Left renal pelvis (tissue), 4 donors: Measurements from ENCODE around the gene PPP1R36. TPM values are rescaled to one million over a fixed set of nuclear protein-coding genes. Genes with fewer than 3 reads are reported as not detected.
"Not testable (repeated sequence)": the region's sequence is repeated elsewhere in the genome, so short reads cannot be mapped to it uniquely, and the experiment has no call there.

ENCODE experiments used
- DNase-seq, 4 donors: peaks; one replicate each; pipeline ENCODE4 v3.0.0-alpha.2; 2013; ENCODE audit warnings: low read depth in 4 of 4, low spot score in 3 of 4
- polyA plus RNA-seq, 4 donors: library from polyadenylated mRNA; unstranded; fragments of 120-200 nt; gene quantifications; one replicate each; pipeline ENCODE4 v1.2.1, GENCODE V29; 2013; ENCODE audit not compliant: insufficient read length in 4 of 4

The PPP1R36 gene
- polyA plus RNA-seq, 4 donors, result 0.61 to 1.2 (median 1.1) TPM

DNA sequence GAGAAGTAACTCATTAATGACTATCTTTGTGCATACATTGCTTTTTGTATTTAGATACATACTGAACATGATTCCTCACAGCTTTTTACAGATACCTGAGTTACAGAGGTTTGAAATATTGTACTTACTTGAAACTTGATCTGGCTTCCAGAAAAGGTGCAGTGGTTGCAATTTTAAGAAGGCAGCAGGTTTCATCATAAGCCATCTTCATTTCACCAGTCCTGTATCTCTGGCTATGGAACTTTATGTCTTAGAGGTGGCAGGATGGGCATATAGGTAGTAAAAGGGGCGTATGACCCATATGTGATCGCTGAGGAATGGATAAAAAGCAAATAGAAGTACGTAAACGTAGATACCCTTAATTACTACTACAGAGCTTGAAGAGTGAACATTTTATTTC lies 31.5 kb upstream of the PPP1R36 start:
- DNase-seq, result no peak

DNA sequence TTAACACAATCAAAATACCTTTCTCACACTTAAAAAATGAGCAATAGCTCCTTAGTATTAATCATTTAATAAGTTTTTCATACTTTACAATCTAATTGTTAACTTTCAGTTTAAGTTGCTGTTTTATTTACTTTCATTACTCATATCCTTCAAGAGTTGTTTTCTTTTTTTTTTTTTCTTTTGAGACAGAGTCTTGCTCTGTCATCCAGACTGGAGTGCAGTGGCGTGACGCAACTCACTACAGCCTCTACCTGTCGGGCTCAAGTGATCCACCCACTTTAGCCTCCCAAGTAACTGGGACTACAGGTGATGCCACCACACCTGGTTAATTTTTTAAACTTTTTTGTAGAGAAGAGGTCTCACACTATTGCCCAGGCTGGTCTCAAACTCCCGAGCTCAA lies 29.1 kb upstream of the PPP1R36 start:
- DNase-seq, result no peak

DNA sequence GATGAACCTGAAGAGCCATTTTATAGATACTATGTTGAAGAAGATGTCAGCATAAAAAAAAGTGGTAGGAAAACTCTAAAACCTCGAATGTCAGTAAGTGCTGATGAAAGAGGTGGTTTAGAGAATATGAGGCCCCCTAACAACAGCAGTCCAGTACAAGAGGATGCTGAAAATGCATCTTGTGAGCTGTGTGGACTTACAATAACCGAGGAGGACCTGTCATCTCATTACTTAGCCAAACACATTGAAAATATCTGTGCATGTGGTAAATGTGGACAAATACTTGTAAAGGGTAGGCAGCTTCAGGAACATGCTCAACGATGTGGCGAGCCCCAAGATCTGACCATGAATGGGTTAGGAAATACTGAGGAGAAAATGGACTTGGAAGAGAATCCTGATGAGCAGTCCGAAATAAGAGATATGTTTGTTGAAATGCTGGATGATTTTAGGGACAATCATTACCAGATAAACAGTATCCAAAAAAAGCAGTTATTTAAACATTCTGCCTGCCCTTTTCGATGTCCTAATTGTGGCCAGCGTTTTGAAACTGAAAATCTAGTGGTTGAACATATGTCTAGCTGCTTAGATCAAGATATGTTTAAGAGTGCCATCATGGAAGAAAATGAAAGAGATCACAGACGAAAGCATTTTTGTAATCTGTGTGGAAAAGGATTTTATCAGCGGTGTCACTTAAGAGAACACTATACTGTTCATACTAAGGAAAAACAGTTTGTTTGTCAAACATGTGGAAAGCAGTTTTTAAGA lies 27.0 kb upstream of the PPP1R36 start:
- DNase-seq, result no peak

DNA sequence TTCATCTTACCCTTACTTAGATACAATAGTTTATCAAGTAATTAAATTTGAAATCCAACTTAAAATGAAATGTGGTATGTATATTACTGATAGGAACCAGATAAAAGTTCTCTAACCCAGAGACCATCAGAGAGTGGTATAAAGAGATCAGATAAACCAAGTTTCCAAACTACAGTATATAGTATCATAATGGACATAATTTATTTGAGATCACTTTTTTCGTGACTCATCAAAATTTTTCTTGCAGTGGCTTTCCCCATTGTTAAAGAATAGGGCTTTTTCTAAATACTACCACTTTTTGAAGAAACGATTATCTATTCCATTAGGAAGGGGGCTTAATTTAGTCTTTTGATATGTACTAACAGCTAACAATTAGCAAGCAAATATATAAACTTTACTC lies 24.4 kb upstream of the PPP1R36 start:
- DNase-seq, result no peak

DNA sequence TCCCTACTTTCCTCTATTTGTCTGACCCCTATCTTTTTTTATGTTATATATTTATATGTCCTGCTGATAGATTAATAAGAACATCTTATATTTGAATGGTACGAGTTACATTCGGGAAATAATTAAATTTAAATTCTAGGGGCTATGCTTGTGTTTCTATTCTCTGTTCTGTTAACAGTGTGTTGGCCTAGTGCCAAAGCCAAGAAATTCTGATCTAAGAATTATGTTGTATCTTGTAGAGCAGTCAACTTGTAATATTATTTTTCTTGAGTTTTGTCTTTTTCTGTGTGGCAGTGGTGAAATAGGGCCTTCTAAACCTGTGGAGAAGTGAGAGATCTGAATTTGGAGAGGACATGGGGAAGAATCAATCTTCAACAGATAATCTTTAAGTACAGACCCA lies 18.2 kb upstream of the PPP1R36 start:
- DNase-seq, result no peak

DNA sequence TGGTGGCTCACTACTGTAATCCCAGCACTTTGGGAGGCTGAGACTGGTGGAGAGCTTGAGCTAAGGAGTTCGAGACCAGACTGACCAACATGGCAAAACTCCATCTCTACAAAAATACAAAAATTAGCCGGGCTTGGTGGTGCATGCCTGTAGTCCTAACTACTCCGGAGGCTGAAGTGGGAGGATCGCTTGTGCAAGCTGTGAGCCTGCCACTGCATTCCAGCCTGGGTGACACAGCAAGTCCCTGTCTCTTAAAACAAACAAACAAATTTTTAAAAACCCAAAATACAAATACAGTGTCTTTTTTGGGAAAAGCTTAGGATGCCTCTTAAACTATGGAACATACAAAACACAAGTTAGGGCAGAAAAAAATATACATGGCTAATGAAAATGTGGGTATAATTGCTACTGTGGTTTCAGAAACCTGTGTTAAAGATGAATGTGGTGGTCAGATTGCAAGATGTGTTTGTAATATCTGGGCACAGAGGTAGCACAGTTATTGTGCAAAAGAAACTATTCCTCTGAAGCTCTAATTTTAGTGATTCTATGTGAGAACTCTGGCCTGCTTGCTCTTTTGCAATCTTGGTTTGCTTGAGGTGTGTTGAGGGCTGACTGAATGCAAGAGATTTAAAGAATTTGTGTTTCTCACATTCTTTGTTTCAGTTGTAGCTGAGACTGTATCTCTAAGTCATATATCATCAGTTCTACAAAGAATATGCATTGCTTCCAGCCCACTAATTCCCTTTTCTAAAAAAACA lies 13.1 kb upstream of the PPP1R36 start:
- no peak for DNase-seq

DNA sequence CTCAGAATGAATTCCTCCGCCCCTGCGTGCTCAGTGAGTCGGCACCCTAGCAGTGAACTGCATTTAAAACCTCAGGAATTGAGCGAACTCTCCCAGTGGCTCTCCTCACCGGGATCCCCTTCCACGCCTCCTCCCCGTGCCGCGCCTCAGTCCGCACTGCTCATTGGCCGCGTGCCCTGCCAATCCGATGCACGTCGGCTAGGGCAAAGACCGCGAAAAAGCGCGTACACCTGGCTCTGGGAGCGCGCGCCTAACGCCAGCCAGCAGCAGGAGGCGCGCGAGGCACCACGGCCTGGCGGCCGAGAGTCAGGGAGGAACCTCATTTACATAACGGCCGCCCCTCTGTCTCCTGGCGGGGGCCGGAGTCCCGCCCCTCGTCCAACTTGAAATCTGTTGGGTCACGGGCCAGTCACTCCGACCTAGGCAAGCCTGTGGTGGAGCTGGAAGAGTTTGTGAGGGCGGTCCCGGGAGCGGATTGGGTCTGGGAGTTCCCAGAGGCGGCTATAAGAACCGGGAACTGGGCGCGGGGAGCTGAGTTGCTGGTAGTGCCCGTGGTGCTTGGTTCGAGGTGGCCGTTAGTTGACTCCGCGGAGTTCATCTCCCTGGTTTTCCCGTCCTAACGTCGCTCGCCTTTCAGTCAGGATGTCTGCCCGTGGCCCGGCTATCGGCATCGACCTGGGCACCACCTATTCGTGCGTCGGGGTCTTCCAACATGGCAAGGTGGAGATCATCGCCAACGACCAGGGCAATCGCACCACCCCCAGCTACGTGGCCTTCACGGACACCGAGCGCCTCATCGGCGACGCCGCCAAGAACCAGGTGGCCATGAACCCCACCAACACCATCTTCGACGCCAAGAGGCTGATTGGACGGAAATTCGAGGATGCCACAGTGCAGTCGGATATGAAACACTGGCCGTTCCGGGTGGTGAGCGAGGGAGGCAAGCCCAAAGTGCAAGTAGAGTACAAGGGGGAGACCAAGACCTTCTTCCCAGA lies 9.3 kb upstream of the PPP1R36 start, which contains the start of gene HSPA2:
Gene HSPA2 (plus strand): TSS at position 534 of the 995 bp plus-strand sequence. CDS start 109 bp downstream, at position 643.
- peak; percentile 98 to 99 (median 99) for DNase-seq

DNA sequence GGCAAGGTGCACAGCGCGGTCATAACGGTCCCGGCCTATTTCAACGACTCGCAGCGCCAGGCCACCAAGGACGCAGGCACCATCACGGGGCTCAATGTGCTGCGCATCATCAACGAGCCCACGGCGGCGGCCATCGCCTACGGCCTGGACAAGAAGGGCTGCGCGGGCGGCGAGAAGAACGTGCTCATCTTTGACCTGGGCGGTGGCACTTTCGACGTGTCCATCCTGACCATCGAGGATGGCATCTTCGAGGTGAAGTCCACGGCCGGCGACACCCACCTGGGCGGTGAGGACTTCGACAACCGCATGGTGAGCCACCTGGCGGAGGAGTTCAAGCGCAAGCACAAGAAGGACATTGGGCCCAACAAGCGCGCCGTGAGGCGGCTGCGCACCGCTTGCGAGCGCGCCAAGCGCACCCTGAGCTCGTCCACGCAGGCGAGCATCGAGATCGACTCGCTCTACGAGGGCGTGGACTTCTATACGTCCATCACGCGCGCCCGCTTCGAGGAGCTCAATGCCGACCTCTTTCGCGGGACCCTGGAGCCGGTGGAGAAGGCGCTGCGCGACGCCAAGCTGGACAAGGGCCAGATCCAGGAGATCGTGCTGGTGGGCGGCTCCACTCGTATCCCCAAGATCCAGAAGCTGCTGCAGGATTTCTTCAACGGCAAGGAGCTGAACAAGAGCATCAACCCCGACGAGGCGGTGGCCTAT lies 8.3 kb upstream of the PPP1R36 start:
- DNase-seq, result no peak

DNA sequence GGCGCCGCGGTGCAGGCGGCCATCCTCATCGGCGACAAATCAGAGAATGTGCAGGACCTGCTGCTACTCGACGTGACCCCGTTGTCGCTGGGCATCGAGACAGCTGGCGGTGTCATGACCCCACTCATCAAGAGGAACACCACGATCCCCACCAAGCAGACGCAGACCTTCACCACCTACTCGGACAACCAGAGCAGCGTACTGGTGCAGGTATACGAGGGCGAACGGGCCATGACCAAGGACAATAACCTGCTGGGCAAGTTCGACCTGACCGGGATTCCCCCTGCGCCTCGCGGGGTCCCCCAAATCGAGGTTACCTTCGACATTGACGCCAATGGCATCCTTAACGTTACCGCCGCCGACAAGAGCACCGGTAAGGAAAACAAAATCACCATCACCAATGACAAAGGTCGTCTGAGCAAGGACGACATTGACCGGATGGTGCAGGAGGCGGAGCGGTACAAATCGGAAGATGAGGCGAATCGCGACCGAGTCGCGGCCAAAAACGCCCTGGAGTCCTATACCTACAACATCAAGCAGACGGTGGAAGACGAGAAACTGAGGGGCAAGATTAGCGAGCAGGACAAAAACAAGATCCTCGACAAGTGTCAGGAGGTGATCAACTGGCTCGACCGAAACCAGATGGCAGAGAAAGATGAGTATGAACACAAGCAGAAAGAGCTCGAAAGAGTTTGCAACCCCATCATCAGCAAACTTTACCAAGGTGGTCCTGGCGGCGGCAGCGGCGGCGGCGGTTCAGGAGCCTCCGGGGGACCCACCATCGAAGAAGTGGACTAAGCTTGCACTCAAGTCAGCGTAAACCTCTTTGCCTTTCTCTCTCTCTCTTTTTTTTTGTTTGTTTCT lies 7.6 kb upstream of the PPP1R36 start:
- no peak for DNase-seq

DNA sequence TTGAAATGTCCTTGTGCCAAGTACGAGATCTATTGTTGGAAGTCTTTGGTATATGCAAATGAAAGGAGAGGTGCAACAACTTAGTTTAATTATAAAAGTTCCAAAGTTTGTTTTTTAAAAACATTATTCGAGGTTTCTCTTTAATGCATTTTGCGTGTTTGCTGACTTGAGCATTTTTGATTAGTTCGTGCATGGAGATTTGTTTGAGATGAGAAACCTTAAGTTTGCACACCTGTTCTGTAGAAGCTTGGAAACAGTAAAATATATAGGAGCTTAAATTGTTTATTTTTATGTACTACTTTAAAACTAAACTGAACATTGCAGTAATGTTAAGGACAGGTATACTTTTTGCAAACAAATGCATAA lies 6.9 kb upstream of the PPP1R36 start:
- DNase-seq, result no peak

DNA sequence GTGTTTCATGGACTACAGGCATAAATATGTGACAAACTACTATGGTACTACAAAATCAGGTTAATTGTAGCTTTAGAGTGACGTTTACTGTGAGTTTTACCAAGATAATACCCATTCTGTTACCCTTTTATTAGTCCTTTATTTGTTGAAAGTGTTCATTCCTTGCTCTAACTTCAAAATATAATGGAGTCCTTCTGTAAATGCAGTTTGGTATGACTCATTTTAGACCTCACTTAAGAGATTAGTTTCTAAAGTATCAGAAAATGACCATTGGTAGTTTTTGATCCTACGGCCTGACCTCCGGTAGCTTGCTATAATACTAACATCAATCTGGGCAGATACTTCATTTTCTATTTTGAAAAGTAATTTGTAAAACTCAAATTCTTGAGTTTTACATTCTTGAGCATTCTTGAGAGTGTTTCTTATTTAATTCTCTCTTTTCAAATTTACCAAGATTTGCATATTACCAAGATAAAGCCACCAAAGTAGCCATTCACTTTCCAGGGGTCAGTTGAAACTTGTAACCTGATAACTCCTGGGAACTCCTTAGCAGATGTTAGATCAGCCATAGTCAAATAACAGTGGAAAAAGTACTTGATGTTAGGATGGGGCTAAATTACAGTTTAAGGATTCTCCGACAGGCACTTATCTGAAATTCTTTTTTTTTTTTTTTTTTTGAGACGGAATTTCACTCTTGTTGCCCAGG lies 5.0 kb upstream of the PPP1R36 start:
- DNase-seq, result no peak

DNA sequence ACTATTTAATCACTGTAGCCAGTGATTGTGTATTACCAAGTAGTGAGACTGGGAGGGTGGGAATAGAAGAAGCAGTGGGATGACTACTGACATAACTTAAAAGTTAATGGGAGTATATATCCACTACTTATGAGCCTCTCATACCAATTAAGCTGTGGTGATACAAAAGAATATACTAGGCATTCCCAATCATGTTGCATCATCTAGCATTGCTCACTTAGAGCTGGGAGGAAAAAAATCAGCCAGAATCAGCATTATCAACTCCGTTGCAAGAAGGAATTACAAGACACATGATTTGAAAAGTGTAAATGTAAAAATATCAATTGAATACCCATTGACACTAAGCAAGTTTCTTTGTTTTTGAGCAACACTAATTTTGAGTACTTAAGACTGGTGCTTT lies 745 bp upstream of the PPP1R36 start:
- DNase-seq, result no peak

DNA sequence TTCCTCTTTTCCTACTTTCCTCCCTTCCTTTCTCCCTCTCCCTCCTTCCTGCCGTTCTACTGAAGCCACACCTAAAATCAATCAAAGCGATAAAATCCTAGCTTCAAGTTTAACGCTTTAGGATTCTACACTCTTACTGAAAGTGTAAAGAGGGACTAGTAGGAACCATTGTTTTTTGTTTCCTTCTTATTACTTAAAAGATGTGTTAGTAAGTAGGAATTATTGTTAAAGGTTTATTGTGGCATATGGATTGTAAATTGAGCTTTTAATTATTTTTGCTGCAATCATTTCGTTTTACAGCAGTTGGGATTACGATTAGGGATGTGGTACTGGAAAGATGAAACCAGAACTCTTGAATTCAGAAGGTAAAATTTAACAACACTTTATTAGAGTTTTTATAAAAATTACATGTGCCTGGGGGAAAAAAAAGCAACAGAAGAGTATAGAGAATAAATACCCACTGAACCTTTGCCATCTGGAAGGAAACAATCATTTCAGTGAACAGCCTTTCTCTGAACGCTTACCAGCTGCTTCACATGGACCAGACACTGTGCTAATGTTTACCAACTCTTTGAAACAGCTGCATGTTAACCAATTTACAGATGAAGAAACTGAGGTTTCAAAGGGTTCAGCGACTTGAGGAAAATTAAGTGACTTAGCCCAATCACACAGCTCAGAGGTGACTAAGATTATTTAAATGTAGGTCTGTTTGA lies 1.0 kb downstream of the PPP1R36 start:
- no peak for DNase-seq

DNA sequence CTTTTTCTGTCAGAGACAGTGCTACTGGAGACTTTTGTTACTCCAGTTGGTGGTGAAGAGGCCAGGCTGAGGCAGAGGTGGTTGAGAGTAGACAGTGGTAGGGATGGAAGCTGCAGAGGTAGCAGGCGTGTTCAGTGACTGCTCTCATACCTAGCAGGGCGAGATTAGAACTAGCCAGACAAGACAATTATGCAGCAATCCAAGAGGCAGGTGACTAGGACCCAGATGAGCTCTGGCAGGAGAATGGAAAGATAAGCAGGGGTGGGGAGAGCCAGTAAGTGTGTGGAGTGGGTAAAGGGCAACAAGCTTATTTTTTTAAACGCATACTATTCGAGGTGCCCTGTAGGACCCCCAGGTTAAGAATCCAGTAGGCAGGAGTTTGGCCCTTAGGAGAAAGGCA lies 4.8 kb downstream of the PPP1R36 start:
- no peak for DNase-seq

DNA sequence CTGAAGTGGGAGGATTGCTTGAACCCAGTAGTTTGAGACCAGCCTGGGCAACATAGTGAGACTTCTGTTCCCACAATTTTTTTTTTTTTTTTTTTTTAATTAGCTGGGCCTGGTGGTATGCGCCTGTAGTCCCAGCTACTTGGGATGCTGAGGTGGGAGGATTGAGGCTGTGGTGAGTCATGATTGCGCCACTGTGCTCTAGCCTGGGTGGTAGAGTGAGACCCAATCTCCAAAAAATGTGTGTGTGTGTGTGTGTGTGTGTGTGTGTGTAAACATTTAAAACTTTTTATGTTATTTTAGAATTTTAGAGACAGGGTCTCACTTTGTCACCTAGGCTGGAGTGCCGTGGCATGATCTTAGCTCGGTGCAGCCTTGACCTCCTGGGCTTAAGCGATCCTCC lies 6.8 kb downstream of the PPP1R36 start:
- no peak for DNase-seq

DNA sequence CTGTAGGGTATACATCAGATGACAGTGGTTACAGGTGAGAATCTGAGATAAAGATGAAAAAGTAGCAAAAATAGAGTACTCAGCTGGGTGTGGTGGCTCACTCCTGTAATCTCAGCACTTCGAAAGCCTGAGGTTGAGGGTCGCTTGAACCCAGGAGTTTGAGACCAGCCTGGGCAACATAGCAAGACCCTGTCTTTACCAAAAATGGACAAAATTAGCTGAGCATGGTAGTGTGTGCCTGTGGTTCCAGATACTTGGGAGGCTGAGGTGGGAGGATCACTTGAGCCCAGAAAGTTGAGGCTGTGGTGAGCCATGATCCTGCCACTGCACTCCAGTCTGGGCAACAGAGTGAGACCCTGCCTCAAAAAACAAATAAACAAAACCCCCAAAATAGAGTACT lies 8.5 kb downstream of the PPP1R36 start:
- not testable (repeated sequence) for DNase-seq

DNA sequence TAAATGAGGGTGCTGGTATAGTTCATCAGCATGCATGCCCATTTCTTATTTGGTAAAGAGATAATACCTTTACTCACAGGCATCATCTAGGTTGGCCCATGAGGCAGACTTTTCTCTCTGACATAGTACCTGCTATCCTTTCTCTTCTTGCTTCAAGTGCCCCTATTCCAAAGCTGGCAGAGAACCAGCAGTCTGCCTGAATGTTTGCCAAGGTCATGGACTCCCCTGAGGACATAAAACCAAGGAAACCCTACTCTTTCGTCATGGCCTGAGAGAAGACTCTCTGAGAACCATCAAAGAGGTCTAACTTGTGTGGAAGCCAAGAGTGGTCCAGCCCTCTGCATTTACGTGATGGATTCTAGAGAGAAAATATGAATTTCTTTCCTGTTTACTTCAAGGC lies 11.9 kb downstream of the PPP1R36 start:
- DNase-seq, result no peak

DNA sequence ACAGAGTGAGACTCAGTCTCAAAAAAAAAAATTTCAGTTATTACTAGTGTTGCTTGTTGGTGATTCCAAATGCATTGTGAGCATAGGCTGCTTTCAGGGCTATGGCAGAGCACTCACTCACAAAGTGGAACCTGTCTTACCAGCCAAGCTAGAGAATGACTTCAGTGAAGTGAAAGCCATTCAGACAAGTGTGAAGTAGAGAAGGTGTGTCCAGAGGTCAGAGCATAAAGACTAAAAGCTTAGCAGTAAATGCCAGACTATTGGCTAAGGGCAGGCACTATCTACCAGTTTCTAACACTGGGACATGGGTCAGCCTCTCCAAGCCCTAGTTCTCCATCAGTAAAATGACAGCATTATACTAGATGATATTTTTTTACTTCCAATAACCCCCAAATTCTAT lies 12.7 kb downstream of the PPP1R36 start:
- no peak for DNase-seq
